HepG2 (cell line): ENCODE measurements around the gene PCDHGC5. TPM values are rescaled to one million over a fixed set of nuclear protein-coding genes. Genes with fewer than 3 reads are reported as not detected.

Experiments
- ATAC-seq: fragments of 200-7000 bp; cut with Tn5 transposase; 3 replicates; pipeline ENCODE4 v1.9.1; 2020; ENCODE audit warnings: mild to moderate bottlenecking, moderate library complexity
- BruUV-seq: library from RNA; stranded (reverse); fragments of 400-500 nt; replicated peaks from 2 replicates; lab custom pipeline; 2021; lab: Mats Ljungman, UMichigan
- CTCF ChIA-PET: fragments of 300-600 bp; formaldehyde crosslinking; extraction: SDS; loops from one replicate; lab custom pipeline; 2021; ENCODE audit warnings: low total read pairs, inconsistent platforms, low intra/inter-chr PET ratio; lab: Yijun Ruan, JAX
- POLR2A ChIA-PET: fragments of 350-600 bp; sonication (Branson Sonifier 250); formaldehyde crosslinking; loops from one replicate; lab custom pipeline; 2020; ENCODE audit warnings: antibody characterized with exemption, inconsistent platforms; lab: Yijun Ruan, JAX
- DNase-seq: peaks from one replicate; pipeline ENCODE4 v3.0.0-alpha.2; 2015; ENCODE audit warnings: low spot score
- FAIRE-seq: peaks from 3 replicates; lab custom pipeline; 2011; peaks lifted over from hg19 to GRCh38; lab: Jason Lieb, UNC
- H2AFZ ChIP-seq: one replicate; pipeline ENCODE4 v1.6.1; 2011; ENCODE audit warnings: low read length, inconsistent platforms
- H3K27ac ChIP-seq: fragments of 300-600 bp; 3 replicates; pipeline ENCODE4 v1.8.0; 2011; ENCODE audit warnings: mixed run types, mild to moderate bottlenecking, mixed read lengths, low read length, inconsistent platforms; ENCODE audit not compliant: insufficient read depth; ENCODE audit errors: extremely low read length
- H3K27me3 ChIP-seq, 2 experiments: fragments of 200-600 bp in 1 of 2; 2 replicates in 1 of 2; 3 replicates in 1 of 2; pipeline versions ENCODE4 v1.6.0 to v1.8.0; 2011; ENCODE audit warnings: low read length in 2 of 2, mild to moderate bottlenecking in 2 of 2, moderate library complexity in 2 of 2, inconsistent platforms in 1 of 2; ENCODE audit not compliant: insufficient read depth in 2 of 2, control insufficient read depth in 1 of 2
- H3K36me3 ChIP-seq, 2 experiments: fragments of 200-600 bp in 1 of 2; replicated peaks in 1 of 2; 2 replicates in 1 of 2; 3 replicates in 1 of 2; pipeline versions ENCODE4 v1.5.1 to v1.8.0; 2011; ENCODE audit warnings: low read length in 2 of 2, inconsistent platforms in 1 of 2; ENCODE audit not compliant: insufficient read depth in 2 of 2, control insufficient read depth in 1 of 2
- H3K4me1 ChIP-seq: 2 replicates; pipeline ENCODE4 v1.5.1; 2012; ENCODE audit warnings: low read length, inconsistent platforms; ENCODE audit not compliant: insufficient read depth
- H3K4me2 ChIP-seq: 2 replicates; pipeline ENCODE4 v1.6.0; 2011; ENCODE audit warnings: low read depth, low read length, inconsistent platforms
- H3K4me3 ChIP-seq, 3 experiments: fragments of 200-600 bp in 1 of 3; sonication (generic), shearing (Covaris generic) in 1 of 3; replicated peaks in 1 of 3; 2 replicates each; pipeline ENCODE4 v1.5.1; 2011 to 2016; ENCODE audit warnings: low read length in 3 of 3, inconsistent platforms in 2 of 3, low read depth in 2 of 3, mild to moderate bottlenecking in 2 of 3, control low read depth in 1 of 3, mixed read lengths in 1 of 3; ENCODE audit not compliant: insufficient read depth in 1 of 3
- H3K79me2 ChIP-seq: one replicate; pipeline ENCODE4 v1.6.1; 2011; ENCODE audit warnings: low read length, inconsistent platforms; ENCODE audit not compliant: insufficient read depth
- H3K9ac ChIP-seq: 2 replicates; pipeline ENCODE4 v1.6.0; 2011; ENCODE audit warnings: mild to moderate bottlenecking, low read depth, low read length, inconsistent platforms; ENCODE audit not compliant: insufficient read depth
- H3K9me3 ChIP-seq: 2 replicates; pipeline ENCODE4 v1.5.1; 2012; ENCODE audit warnings: mild to moderate bottlenecking, low read length
- H4K20me1 ChIP-seq: 2 replicates; pipeline ENCODE4 v1.6.0; 2011; ENCODE audit warnings: inconsistent platforms, mild to moderate bottlenecking, low read length, moderate library complexity; ENCODE audit not compliant: insufficient read depth
- AGO2 ChIP-seq: fragments of 200-400 bp; formaldehyde crosslinking; optimal IDR thresholded peaks from 2 replicates; pipeline ENCODE3; 2017; ENCODE audit warnings: mild to moderate bottlenecking, low read depth, low read length, moderate library complexity
- ARNT ChIP-seq: fragments of 450-650 bp; IDR thresholded peaks from 2 replicates; pipeline ENCODE4 v1.6.1; 2017
- DR1 ChIP-seq: sonication (generic); formaldehyde crosslinking; IDR thresholded peaks from 2 replicates; pipeline ENCODE4 v1.8.0; 2021; ENCODE audit warnings: mild to moderate bottlenecking, missing genetic modification reagents, inconsistent platforms
- FOXK1 ChIP-seq: sonication (generic); formaldehyde crosslinking; IDR thresholded peaks from 2 replicates; pipeline ENCODE4 v1.4.0; 2020; ENCODE audit warnings: low read depth, missing genetic modification reagents, borderline replicate concordance
- HOXA3 ChIP-seq: sonication (generic); formaldehyde crosslinking; IDR thresholded peaks from 2 replicates; pipeline ENCODE4 v1.5.0; 2020; ENCODE audit warnings: missing genetic modification reagents
- PLSCR1 ChIP-seq: sonication (generic); formaldehyde crosslinking; IDR thresholded peaks from 2 replicates; pipeline ENCODE4 v1.5.0; 2020; ENCODE audit warnings: missing genetic modification reagents, mild to moderate bottlenecking, borderline replicate concordance
- ZBTB1 ChIP-seq: sonication (generic); formaldehyde crosslinking; IDR thresholded peaks from 2 replicates; pipeline ENCODE4 v1.4.0; 2020; ENCODE audit warnings: missing genetic modification reagents, borderline replicate concordance
- ZNF343 ChIP-seq: sonication (generic); formaldehyde crosslinking; IDR thresholded peaks from 2 replicates; pipeline ENCODE4 v1.4.0; 2020; ENCODE audit warnings: mild to moderate bottlenecking, missing genetic modification reagents
- ZNF468 ChIP-seq: sonication (generic); formaldehyde crosslinking; IDR thresholded peaks from 2 replicates; pipeline ENCODE4 v1.8.0; 2022; ENCODE audit warnings: mild to moderate bottlenecking, moderate library complexity, missing genetic modification reagents
- ZNF484 ChIP-seq: sonication (generic); formaldehyde crosslinking; IDR thresholded peaks from 2 replicates; pipeline ENCODE4 v1.5.1; 2020; ENCODE audit warnings: mild to moderate bottlenecking, low read depth, missing genetic modification reagents, borderline replicate concordance
- ZNF792 ChIP-seq: IDR thresholded peaks from 2 replicates; pipeline ENCODE4 v1.6.1; 2016
- WGBS: methylation state at CpG from one replicate; pipeline ENCODE4 v1.1.6; 2017; ENCODE audit warnings: low lambda C conversion rate; 5-methylcytosine and 5-hydroxymethylcytosine counted together
- in situ Hi-C: cut with HindIII; loops from 2 replicates; pipeline ENCODE4 v1.10.0; 2017; ENCODE audit warnings: low pct_unique_long_range_greater_than_20kb; ENCODE audit not compliant: extremely low pct_ligation_motif_present
- intact Hi-C: fragments of 100-400 bp; cut with micrococcal nuclease; formaldehyde crosslinking; loops from one replicate; pipeline ENCODE4 v1.10.0; 2022; ENCODE audit not compliant: unreplicated experiment
- polyA plus RNA-seq, 8 experiments: library from polyadenylated mRNA; depleted of rRNA in 3 of 8; stranded (reverse) in 7 of 8; unstranded in 1 of 8; fragments of >200 nt; fragmentation: Illumina TruSeq in 4 of 8; extraction: Trizol in 4 of 8; gene quantifications; 2 replicates each; pipeline versions ENCODE4 v1.2.1 to v1.2.3, GENCODE V29; 2011 to 2016; ENCODE audit warnings: low read depth in 4 of 8, missing spikeins in 1 of 8, mixed read lengths in 1 of 8; ENCODE audit not compliant: insufficient read depth in 1 of 8
- total RNA-seq, 5 experiments: library from RNA; depleted of rRNA; stranded (reverse); fragments of >200 nt; fragmentation: Illumina TruSeq; extraction: Trizol; gene quantifications; 2 replicates each; pipeline ENCODE4 v1.2.3, GENCODE V29; 2016; ENCODE audit warnings: low read depth in 1 of 5
- TF ChIP-seq, protein P1 (sequence below): IDR thresholded peaks from 2 replicates; pipeline ENCODE4 v1.6.1; 2018; ENCODE audit warnings: missing genetic modification reagents

The PCDHGC5 gene
- total and polyA plus RNA-seq, 2 of the 13 experiments (the other 11 are each of a cell fraction or from before 2014, with no cell fraction given), result 0.03 TPM; not detected in 1

GRCh38 chr5:141513627-141514329 lies 24.9 kb downstream of the PCDHGC5 start:
- no peak overlapping the region for H3K4me2 ChIP-seq
- no peaks in the 10 kb centered on the region for H3K9me3 ChIP-seq
- peaks cover 12 to 44% of the 10 kb centered on the region in 2 experiments; a peak in 4 of 5 replicates for H3K36me3 ChIP-seq
- 95% methylated on average over 22 of the region's 29 CpGs for WGBS
- POLR2A ChIA-PET, result no interaction called here
- intact Hi-C loops, result no loop called here
- H3K27me3 ChIP-seq, result no peaks in the 10 kb centered on the region
- ATAC-seq (no peak), FAIRE-seq (no peak), DNase-seq (no peak)
- H3K4me1 ChIP-seq, result peaks cover 6% of the 10 kb centered on the region; the same call in 1 of the 2 replicates
- TF ChIP-seq AGO2 (peak; percentile 58), PLSCR1 (CRISPR knock-in tag) (no peak)
- no peaks in the 10 kb centered on the region for H4K20me1 ChIP-seq
- H3K4me3 ChIP-seq, result no peak overlapping the region
- no peak overlapping the region for H3K9ac ChIP-seq
- in situ Hi-C loops, result no loop called here
- no TSS peak for BruUV-seq
- H3K79me2 ChIP-seq, result no peaks in the 10 kb centered on the region
- H3K27ac ChIP-seq, result no peak overlapping the region
- H2AFZ ChIP-seq, result no peak overlapping the region
- CTCF ChIA-PET, result interaction anchor here (3.2 kb wide), 1 partner anchor 11 kb away, joined by 13 read pairs; no protein-coding TSS in a partner anchor

DNA sequence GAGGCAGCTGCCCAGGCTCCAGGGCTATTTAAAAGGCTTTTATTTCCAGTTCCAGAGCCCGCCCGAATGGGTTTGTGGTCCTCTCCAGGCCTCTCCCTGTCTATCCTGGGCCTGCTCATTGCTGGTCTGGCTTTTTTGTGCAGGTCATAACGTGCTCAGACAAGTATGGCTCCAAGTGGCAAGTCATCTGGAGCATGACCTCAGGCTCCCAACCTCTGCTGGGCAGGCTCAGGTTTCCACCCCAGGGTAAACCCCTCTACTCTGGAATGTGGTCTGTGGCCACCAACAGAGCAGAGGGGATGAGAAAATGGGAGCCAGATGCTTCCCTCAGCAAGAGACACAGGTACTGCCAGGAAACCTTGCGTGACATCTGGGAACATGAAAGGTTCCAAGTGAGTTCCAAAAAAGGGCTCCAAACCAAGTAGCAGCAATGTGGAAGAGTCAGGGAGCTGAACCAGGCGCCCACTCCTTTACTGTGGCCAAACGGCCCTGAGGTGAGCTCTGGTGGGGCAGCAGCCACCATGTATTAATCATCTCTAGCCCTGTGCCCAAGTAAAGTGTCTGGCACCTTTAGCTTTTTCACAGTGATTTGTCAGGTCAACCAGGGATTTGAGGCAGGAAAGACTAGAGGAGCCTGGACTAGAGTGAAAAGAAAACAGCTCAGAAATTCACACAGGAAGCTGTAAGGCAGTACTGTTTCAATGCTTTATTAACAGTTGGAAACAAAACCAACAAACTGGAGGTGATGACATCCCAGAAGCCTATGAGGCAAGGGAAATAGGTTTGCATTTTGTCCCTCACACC lies 25.7 kb downstream of the PCDHGC5 start:
- no peaks in the 10 kb centered on the region for H3K27me3 ChIP-seq
- peaks cover 12 to 52% of the 10 kb centered on the region in 2 experiments for H3K36me3 ChIP-seq
- no peaks in the 10 kb centered on the region for H3K9me3 ChIP-seq
- no peak overlapping the region for H3K27ac ChIP-seq
- no peak overlapping the region for H3K4me3 ChIP-seq
- ATAC-seq, result no peak
- WGBS, result 91% methylated on average over 6 of the region's 6 CpGs
- DNase-seq, result no peak
- CTCF ChIA-PET, result no interaction called here
- no TSS peak for BruUV-seq
- no peaks in the 10 kb centered on the region; the same call in 1 of the 2 replicates for H3K4me1 ChIP-seq
- intact Hi-C loops (no loop called here), in situ Hi-C loops (no loop called here)
- TF ChIP-seq ZNF484, result no peak
- TF ChIP-seq ZNF343 (CRISPR knock-in tag), result no peak
- no peak for TF ChIP-seq HOXA3 (CRISPR knock-in tag)
- no peak for TF ChIP-seq FOXK1
- TF ChIP-seq ZNF468 (CRISPR knock-in tag), result no peak
- TF ChIP-seq ZBTB1 (CRISPR knock-in tag), result no peak
- TF ChIP-seq ZNF792 (CRISPR knock-in tag), result no peak
- TF ChIP-seq ARNT, result no peak
- TF ChIP-seq DR1 (CRISPR knock-in tag), result no peak
- TF ChIP-seq, protein P1, sequence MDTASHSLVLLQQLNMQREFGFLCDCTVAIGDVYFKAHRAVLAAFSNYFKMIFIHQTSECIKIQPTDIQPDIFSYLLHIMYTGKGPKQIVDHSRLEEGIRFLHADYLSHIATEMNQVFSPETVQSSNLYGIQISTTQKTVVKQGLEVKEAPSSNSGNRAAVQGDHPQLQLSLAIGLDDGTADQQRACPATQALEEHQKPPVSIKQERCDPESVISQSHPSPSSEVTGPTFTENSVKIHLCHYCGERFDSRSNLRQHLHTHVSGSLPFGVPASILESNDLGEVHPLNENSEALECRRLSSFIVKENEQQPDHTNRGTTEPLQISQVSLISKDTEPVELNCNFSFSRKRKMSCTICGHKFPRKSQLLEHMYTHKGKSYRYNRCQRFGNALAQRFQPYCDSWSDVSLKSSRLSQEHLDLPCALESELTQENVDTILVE (CRISPR knock-in tag), result no peak
- H4K20me1 ChIP-seq, result no peaks in the 10 kb centered on the region
- H2AFZ ChIP-seq, result no peak overlapping the region
- FAIRE-seq, result no peak
- no peak overlapping the region for H3K4me2 ChIP-seq
- H3K9ac ChIP-seq, result no peak overlapping the region
- POLR2A ChIA-PET, result no interaction called here
- no peaks in the 10 kb centered on the region for H3K79me2 ChIP-seq
